Neural cell (in vitro differentiated cells): ENCODE measurements around the gene STX17.
"Not testable (repeated sequence)": the region's sequence is repeated elsewhere in the genome, so short reads cannot be mapped to it uniquely, and the experiment has no call there.

Source experiments
- POLR2AphosphoS5 ChIP-seq: IDR thresholded peaks from 2 replicates; pipeline ENCODE4 v1.6.1; 2012
- RAD21 ChIP-seq: fragments of 450-650 bp; conservative IDR thresholded peaks from 2 replicates; pipeline ENCODE4 v1.6.1; 2014; ENCODE audit warnings: antibody characterized with exemption, mild to moderate bottlenecking, moderate library complexity
- TF ChIP-seq, protein P1 (sequence below): fragments of 450-650 bp; IDR thresholded peaks from 2 replicates; pipeline ENCODE4 v1.5.1; 2014; ENCODE audit warnings: antibody characterized with exemption, mild to moderate bottlenecking, moderate library complexity; ENCODE audit not compliant: poor library complexity, severe bottlenecking

GRCh38 chr9:99857576-99857975, 48.9 kb upstream of the STX17 start:
- TF ChIP-seq, protein P1, sequence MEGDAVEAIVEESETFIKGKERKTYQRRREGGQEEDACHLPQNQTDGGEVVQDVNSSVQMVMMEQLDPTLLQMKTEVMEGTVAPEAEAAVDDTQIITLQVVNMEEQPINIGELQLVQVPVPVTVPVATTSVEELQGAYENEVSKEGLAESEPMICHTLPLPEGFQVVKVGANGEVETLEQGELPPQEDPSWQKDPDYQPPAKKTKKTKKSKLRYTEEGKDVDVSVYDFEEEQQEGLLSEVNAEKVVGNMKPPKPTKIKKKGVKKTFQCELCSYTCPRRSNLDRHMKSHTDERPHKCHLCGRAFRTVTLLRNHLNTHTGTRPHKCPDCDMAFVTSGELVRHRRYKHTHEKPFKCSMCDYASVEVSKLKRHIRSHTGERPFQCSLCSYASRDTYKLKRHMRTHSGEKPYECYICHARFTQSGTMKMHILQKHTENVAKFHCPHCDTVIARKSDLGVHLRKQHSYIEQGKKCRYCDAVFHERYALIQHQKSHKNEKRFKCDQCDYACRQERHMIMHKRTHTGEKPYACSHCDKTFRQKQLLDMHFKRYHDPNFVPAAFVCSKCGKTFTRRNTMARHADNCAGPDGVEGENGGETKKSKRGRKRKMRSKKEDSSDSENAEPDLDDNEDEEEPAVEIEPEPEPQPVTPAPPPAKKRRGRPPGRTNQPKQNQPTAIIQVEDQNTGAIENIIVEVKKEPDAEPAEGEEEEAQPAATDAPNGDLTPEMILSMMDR: not testable (repeated sequence)
- TF ChIP-seq POLR2AphosphoS5, RAD21: not testable (repeated sequence)
